Measurements from ENCODE around the gene RTN4R. TPM values are rescaled to one million over a fixed set of nuclear protein-coding genes. Genes with fewer than 3 reads are reported as not detected.
A peak's percentile ranks its signal among the peaks of the same experiment; 100 is the strongest.
"Not testable (repeated sequence)": the region's sequence is repeated elsewhere in the genome, so short reads cannot be mapped to it uniquely, and the experiment has no call there.

Gene RTN4R
- total RNA-seq, 1 experiment from 2014 or later: 39.2 TPM

GRCh38 chr22:20275836-20276235 lies 7.7 kb upstream of the RTN4R start:
- no peak for DNase-seq (ENCODE audit: low spot score)
- in situ Hi-C loops (cut with HindIII; ENCODE audit: low sequenced_read_pairs): no loop called here

DNA sequence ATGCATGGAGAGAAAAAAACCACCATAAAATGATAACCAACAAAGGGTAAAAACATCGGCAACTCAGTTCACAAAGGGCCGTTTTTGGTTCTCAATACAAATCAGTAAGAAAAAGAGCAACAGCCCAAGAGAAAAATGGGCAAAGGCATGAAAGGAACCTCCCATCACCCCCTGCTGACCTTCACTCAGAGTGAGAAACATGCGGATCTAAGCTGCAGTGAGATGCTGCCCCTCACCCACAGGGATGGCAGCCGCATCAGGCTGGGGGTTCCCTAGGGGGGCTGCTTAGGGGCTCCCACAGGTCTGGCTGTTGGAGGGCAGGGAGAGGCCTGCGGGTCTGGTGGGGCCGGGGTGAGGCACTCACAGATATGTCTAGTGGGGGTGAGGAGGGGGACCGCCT lies 7.2 kb upstream of the RTN4R start:
- DNase-seq (ENCODE audit: low spot score); in situ Hi-C loops (cut with HindIII; ENCODE audit: low sequenced_read_pairs): not testable (repeated sequence)

DNA sequence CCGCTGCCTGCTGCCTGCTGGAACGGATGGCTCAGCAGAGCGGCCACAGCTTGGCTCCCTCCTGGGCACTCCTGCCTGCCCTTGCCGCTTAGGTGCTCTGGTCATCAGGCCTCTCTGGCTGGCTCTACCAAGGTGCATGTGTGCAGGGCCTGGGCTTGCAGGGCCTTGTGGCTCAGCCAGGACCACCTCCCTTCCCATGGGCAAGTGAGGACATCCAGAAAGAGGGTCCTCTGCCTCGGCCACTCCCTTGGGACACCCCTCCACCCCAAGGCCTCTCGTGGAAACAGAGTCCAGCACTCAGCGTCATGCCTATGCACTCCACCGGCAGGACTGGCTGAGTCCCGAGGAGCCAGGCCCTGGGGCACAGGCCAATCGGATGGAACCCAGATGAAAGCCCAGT lies 6.3 kb upstream of the RTN4R start:
- DNase-seq (ENCODE audit: low spot score): peak; percentile 55
- in situ Hi-C loops (cut with HindIII; ENCODE audit: low sequenced_read_pairs): not testable (repeated sequence)

- in situ Hi-C loops (cut with HindIII; ENCODE audit: low sequenced_read_pairs): no loop called here
- DNase-seq (ENCODE audit: low spot score): peak; percentile 72
Observed at GRCh38 chr22:20273758-20274181, 5.7 kb upstream of the RTN4R start.

- no peak for DNase-seq (ENCODE audit: low spot score)
- in situ Hi-C loops (cut with HindIII; ENCODE audit: low sequenced_read_pairs): no loop called here
Observed at GRCh38 chr22:20272700-20273099, 4.6 kb upstream of the RTN4R start.

- in situ Hi-C loops (cut with HindIII; ENCODE audit: low sequenced_read_pairs): no loop called here
- no peak for DNase-seq (ENCODE audit: low spot score)
Observed at GRCh38 chr22:20272174-20272573, 4.1 kb upstream of the RTN4R start.

DNA sequence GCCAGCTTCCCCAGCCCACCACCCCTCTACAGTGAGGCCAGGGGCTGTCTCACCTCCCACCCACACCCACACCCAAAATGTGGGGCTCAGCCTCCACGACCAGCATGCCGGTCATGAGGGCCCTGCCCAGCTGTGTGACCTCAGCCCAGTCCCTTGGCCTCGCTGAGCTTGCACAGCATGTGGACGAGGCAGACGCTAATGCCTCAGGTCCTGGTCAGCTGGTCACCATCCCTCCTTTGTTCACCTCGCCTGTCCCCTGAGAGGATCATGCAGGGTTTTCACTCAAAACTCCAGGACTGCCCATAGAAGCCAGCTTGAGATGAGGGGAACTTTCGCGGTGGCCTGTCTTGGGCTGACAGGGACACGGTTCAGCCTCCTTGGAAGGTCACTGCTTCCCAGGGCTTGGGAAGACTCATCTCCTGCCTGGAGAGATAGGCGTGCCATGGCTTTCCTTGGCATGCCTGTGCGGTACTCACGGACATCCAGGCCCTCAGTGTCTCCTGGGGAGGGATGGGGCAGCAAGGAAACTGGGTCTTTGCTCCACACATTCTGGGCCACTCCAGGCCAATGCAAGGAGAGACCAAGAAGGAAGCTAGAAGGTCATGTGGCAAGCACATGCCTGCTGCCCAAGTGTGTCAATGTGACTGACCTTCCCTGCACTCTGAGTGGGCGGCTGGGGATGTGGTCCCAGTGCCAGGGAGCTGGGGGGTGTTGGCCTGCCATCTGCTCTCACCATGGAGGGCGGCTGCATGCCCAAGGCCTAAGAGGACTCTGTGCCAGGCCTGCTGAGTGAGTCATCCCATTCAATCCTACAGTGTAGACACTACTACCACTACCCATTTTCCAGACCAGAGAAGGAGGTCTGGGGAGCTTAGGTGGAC lies 3.2 kb upstream of the RTN4R start:
- in situ Hi-C loops (cut with HindIII; ENCODE audit: low sequenced_read_pairs): no loop called here
- DNase-seq (ENCODE audit: low spot score): peak; percentile 97

GRCh38 chr22:20270190-20271113 lies 2.3 kb upstream of the RTN4R start:
- DNase-seq (ENCODE audit: low spot score); in situ Hi-C loops (cut with HindIII; ENCODE audit: low sequenced_read_pairs): not testable (repeated sequence)

DNA sequence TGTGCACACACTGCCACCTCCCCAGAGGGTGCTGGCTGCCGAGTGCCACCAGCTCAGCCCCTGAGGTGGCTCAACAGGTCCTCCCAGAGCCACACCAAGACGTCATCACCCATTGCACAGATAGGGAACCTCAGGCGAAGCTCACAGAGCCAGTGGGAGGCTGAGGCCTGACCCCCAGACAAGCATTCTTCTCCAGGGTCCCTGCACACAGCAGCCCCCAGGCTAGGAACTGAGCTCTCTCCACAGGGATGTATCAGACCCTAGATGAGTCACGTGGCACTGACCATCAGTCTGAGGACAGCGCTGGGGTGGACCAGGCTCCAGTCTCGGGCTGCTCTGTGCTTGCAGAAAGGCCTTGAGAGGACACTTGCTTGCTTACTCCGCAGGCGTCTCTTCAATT lies 1.6 kb upstream of the RTN4R start:
- peak; percentile 13 for DNase-seq (ENCODE audit: low spot score)
- in situ Hi-C loops (cut with HindIII; ENCODE audit: low sequenced_read_pairs): not testable (repeated sequence)

DNA sequence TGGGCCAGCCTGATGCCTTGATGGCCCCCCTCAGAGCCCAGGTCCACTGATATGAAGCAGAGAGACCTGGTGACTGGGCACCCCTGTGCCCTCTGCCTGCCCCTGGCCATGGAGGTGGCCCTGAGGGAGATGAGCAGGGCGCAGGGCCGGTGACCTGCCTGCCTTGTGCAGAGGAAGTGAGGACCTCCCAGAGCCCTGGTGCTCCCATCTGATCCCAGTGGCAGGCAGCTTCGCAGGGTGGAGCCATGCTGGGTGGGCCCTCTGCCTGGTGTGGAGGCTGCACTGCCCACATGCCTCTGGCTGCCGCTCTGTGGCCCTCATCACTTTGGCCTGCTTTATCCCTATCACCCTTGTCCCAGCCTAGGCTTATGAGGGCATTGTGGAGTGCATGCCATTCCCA lies 1.1 kb upstream of the RTN4R start:
- in situ Hi-C loops (cut with HindIII; ENCODE audit: low sequenced_read_pairs); DNase-seq (ENCODE audit: low spot score): not testable (repeated sequence)

DNA sequence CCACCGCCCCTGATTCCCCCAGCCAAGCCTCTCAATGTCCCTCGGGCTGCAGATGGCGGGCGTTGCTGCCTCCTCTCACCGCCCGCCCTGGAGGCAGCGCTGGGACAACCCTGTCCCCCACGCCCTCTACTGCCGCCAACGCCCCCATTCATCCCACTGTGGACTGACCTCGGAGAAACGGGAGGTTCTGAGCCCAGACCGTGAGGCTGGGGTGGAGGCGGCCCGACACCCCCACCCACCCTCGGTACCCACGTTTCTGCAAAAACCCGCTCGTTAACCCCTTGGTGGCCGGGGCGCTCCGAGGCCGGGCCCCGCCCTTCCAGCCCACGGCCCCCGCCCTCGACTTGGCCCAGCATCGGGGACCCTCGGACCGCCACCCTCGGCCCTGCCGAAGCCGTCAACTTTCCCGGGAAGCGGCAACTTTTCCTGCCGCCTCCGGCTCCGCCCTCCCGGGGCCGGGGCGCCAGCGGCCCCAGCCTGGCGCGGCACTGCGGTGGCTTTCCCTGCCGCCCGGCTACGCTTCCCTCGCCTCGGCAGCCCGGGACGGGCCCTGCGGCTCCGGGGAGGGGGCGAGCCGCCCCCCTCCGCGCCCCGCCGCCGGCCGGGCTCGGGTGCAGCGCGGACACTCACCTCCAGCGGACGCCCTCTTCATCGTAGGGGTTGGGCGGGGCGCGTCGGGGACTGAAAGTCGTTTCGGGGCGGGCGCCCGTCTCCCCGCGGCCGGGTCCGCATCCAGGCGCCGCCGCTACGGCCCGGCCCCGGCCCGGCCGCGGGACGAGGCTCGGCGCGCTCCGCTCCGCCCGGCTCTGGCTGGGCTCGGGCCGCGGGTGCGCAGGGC lies 458 bp downstream of the RTN4R start:
- in situ Hi-C loops (cut with HindIII; ENCODE audit: low sequenced_read_pairs): no loop called here

GRCh38 chr22:20266667-20267440 lies 1.3 kb downstream of the RTN4R start:
- in situ Hi-C loops (cut with HindIII; ENCODE audit: low sequenced_read_pairs): not testable (repeated sequence)

More for the DNA sequence above, 458 bp downstream of the RTN4R start:
- peak; percentile 30 for DNase-seq (ENCODE audit: low spot score)

GRCh38 chr22:20265772-20266666 lies 2.1 kb downstream of the RTN4R start:
- in situ Hi-C loops (cut with HindIII; ENCODE audit: low sequenced_read_pairs); DNase-seq (ENCODE audit: low spot score): not testable (repeated sequence)

More at GRCh38 chr22:20266667-20267440, 1.3 kb downstream of the RTN4R start:
- DNase-seq (ENCODE audit: low spot score): peak; percentile 22

GRCh38 chr22:20264614-20265452 lies 3.3 kb downstream of the RTN4R start:
- peak; percentile 91 for DNase-seq (ENCODE audit: low spot score)
- in situ Hi-C loops (cut with HindIII; ENCODE audit: low sequenced_read_pairs): no loop called here

DNA sequence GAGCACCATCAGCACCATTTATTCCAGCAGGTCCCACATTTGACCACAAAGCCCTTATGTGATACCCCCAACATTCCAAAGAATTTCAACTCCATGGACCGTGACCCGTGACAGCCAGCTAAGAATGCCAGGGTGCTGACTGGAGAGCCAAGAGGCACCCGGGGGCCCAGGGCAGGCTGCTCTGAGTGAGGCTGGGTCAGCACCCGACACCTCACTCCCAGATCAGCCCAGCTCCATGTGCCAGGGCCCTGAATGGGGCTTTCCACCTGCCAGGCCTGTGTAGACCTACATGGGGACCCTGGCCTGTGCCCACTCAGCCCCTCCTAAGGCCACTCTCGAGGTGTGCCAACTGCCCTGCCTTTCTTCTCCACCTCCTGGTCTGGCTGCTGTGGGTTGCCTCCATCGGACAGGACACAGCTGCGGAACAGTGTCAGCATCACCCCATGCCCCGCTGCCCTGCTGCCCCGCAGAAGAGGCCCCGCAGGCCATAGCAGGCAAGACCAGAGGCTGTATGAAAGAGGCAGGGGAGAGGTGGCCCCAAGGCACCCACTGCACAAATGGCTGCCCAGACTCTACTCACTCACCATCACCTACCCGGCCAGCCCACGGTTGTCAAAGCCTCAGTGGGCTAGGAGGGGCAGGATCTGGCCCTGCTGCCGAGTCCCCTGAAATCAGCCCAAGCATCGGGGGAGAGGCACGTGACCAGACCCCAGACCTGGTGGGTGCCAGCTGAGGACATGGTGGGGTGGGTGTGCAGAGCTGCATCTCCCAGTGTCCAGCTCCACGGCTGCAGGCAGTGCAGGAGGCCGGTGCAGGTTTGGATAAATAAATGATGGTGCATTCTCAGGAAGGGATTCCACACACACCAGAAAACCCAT lies 4.5 kb downstream of the RTN4R start:
- peak; percentile 14 for DNase-seq (ENCODE audit: low spot score)
- in situ Hi-C loops (cut with HindIII; ENCODE audit: low sequenced_read_pairs): not testable (repeated sequence)

Data from G401 (cell line).